ENCODE data around the gene FSTL4.

FSTL4 gene

GRCh38 chr5:133483406-133484090 is 128.8 kb downstream of the FSTL4 start:
- Histone ChIP-seq H3K4me1 (ENCODE audit: control insufficient read depth, insufficient read depth, low read length) (no peaks in the 10 kb centered on the region), H3K4me3 (ENCODE audit: low read length) (no peak overlapping the region), H3K27me3 (ENCODE audit: control insufficient read depth, insufficient read depth, low read length) (no peaks in the 10 kb centered on the region), H3K36me3 (ENCODE audit: control insufficient read depth, insufficient read depth, low read length) (no peaks in the 10 kb centered on the region), H3K27ac (ENCODE audit: low read length) (no peak overlapping the region), H3K9me3 (ENCODE audit: control insufficient read depth, insufficient read depth, low read length) (no peaks in the 10 kb centered on the region)
- DNase-seq (ENCODE audit: low read depth, low spot score), result no peak
- WGBS (ENCODE audit: insufficient coverage, insufficient read length), result no CpG with 5 or more reads among the region's 5 CpGs

DNA sequence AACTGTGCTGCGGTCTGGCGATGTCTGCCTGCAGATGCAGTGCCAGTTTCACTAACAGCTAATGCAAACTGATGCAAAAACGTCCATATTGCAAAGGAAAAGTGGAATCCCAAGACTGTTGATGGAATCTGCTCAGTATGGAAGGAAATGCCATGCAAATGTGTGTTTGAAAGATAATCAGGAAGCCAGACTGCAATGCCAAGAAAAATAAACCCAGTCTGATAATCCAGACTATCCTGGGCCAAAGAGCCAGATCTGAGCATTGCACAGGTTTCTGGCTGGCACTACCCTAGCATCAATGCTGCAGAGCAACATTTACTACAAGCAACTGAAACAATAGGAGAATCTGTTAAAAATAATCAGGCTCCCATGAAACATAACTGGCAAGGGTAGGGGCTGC is 130.3 kb downstream of the FSTL4 start:
- no CpG with 5 or more reads among the region's 3 CpGs for WGBS (ENCODE audit: insufficient coverage, insufficient read length)
- no peak for DNase-seq (ENCODE audit: low read depth, low spot score)
- Histone ChIP-seq H3K27me3 (ENCODE audit: control insufficient read depth, insufficient read depth, low read length) (no peaks in the 10 kb centered on the region), H3K4me1 (ENCODE audit: control insufficient read depth, insufficient read depth, low read length) (no peaks in the 10 kb centered on the region), H3K36me3 (ENCODE audit: control insufficient read depth, insufficient read depth, low read length) (no peaks in the 10 kb centered on the region), H3K4me3 (ENCODE audit: low read length) (no peak overlapping the region), H3K9me3 (ENCODE audit: control insufficient read depth, insufficient read depth, low read length) (no peaks in the 10 kb centered on the region), H3K27ac (ENCODE audit: low read length) (no peak overlapping the region)

GRCh38 chr5:133480866-133481265 is 131.5 kb downstream of the FSTL4 start:
- H3K27me3 ChIP-seq (ENCODE audit: control insufficient read depth, insufficient read depth, low read length), result no peaks in the 10 kb centered on the region
- H3K36me3 ChIP-seq (ENCODE audit: control insufficient read depth, insufficient read depth, low read length), result no peaks in the 10 kb centered on the region
- WGBS (ENCODE audit: insufficient coverage, insufficient read length), result no CpG with 5 or more reads among the region's 10 CpGs
- H3K27ac ChIP-seq (ENCODE audit: low read length), result no peak overlapping the region
- H3K4me3 ChIP-seq (ENCODE audit: low read length), result no peak overlapping the region
- DNase-seq (ENCODE audit: low read depth, low spot score), result no peak
- no peaks in the 10 kb centered on the region for H3K4me1 ChIP-seq (ENCODE audit: control insufficient read depth, insufficient read depth, low read length)
- no peaks in the 10 kb centered on the region for H3K9me3 ChIP-seq (ENCODE audit: control insufficient read depth, insufficient read depth, low read length)

DNA sequence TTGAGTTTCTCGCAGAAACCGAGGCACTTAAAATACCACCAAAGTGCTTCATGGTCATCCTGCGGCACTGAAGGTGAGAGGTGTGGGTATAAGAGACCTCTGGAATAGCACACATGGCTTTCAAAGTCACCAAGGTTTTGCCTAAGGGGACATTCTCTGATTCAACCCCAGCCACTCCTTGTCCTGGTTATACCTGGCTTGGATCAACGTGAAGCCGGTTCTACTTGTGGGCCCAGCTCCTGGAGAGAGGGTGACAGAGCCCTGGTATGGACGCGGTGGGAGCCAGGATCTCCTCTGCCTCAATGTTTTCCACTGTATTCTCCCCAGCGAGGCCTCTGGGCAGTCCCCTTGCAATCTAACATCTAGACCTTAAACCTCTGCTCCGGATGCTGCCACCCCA is 132.0 kb downstream of the FSTL4 start:
- no peaks in the 10 kb centered on the region for H3K36me3 ChIP-seq (ENCODE audit: control insufficient read depth, insufficient read depth, low read length)
- DNase-seq (ENCODE audit: low read depth, low spot score), result no peak
- H3K27me3 ChIP-seq (ENCODE audit: control insufficient read depth, insufficient read depth, low read length), result no peaks in the 10 kb centered on the region
- WGBS (ENCODE audit: insufficient coverage, insufficient read length), result no CpG with 5 or more reads among the region's 9 CpGs
- H3K27ac ChIP-seq (ENCODE audit: low read length), result no peak overlapping the region
- no peaks in the 10 kb centered on the region for H3K9me3 ChIP-seq (ENCODE audit: control insufficient read depth, insufficient read depth, low read length)
- no peak overlapping the region for H3K4me3 ChIP-seq (ENCODE audit: low read length)
- no peaks in the 10 kb centered on the region for H3K4me1 ChIP-seq (ENCODE audit: control insufficient read depth, insufficient read depth, low read length)

DNA sequence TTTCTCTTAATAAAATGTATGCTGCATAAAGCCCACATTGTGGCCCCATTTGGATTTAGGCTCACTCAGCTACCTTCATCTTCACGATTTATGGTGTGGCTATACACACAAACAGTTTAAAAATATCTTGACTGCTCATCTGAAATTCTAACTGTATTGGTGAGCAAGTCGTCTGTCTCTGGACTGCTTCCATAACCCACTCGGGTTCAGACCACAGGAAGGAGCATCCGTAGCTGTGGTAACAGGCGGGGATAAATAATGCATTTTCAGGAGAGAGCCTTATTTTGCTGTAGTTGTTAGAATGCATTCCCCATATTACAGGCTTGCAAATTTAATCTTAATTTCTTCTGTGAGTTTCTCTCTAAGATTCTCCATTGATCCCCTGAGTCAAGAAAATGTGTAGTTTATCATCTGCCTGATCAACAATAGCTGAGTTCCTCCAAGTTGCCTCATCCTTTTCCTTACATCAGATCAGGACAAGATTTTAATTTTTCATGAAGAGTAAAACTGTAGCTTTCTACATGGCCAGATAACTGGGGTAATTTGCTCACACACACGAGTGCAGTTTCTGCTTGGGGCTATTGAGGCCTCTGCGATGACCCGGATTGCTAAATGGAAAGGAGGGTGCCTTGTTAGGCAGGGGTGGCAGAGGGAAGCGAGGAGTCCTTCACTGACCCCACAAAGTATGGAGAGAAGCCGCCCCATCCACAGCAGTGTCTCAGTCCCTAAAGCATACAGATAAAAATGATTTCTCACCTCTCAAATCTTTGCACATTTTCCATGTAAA is 133.9 kb downstream of the FSTL4 start:
- H3K9me3 ChIP-seq (ENCODE audit: control insufficient read depth, insufficient read depth, low read length), result no peaks in the 10 kb centered on the region
- WGBS (ENCODE audit: insufficient coverage, insufficient read length), result no CpG with 5 or more reads among the region's 10 CpGs
- no peak overlapping the region for H3K4me3 ChIP-seq (ENCODE audit: low read length)
- H3K36me3 ChIP-seq (ENCODE audit: control insufficient read depth, insufficient read depth, low read length), result no peaks in the 10 kb centered on the region
- no peaks in the 10 kb centered on the region for H3K4me1 ChIP-seq (ENCODE audit: control insufficient read depth, insufficient read depth, low read length)
- H3K27me3 ChIP-seq (ENCODE audit: control insufficient read depth, insufficient read depth, low read length), result no peaks in the 10 kb centered on the region
- DNase-seq (ENCODE audit: low read depth, low spot score), result no peak
- no peak overlapping the region for H3K27ac ChIP-seq (ENCODE audit: low read length)

- Histone ChIP-seq H3K27ac (ENCODE audit: low read length) (no peak overlapping the region), H3K36me3 (ENCODE audit: control insufficient read depth, insufficient read depth, low read length) (no peaks in the 10 kb centered on the region), H3K27me3 (ENCODE audit: control insufficient read depth, insufficient read depth, low read length) (no peaks in the 10 kb centered on the region), H3K4me1 (ENCODE audit: control insufficient read depth, insufficient read depth, low read length) (no peaks in the 10 kb centered on the region), H3K4me3 (ENCODE audit: low read length) (no peak overlapping the region), H3K9me3 (ENCODE audit: control insufficient read depth, insufficient read depth, low read length) (no peaks in the 10 kb centered on the region)
- no peak for DNase-seq (ENCODE audit: low read depth, low spot score)
- WGBS (ENCODE audit: insufficient coverage, insufficient read length), result no CpG with 5 or more reads among the region's 7 CpGs
Measured at GRCh38 chr5:133475986-133476385, 136.4 kb downstream of the FSTL4 start.

GRCh38 chr5:133474851-133475590 is 137.3 kb downstream of the FSTL4 start:
- H3K9me3 ChIP-seq (ENCODE audit: control insufficient read depth, insufficient read depth, low read length), result no peaks in the 10 kb centered on the region
- no peak overlapping the region for H3K27ac ChIP-seq (ENCODE audit: low read length)
- no peaks in the 10 kb centered on the region for H3K36me3 ChIP-seq (ENCODE audit: control insufficient read depth, insufficient read depth, low read length)
- H3K4me1 ChIP-seq (ENCODE audit: control insufficient read depth, insufficient read depth, low read length), result no peaks in the 10 kb centered on the region
- H3K4me3 ChIP-seq (ENCODE audit: low read length), result no peak overlapping the region
- H3K27me3 ChIP-seq (ENCODE audit: control insufficient read depth, insufficient read depth, low read length), result no peaks in the 10 kb centered on the region
- WGBS (ENCODE audit: insufficient coverage, insufficient read length), result no CpG with 5 or more reads among the region's 20 CpGs
- DNase-seq (ENCODE audit: low read depth, low spot score), result no peak

- Histone ChIP-seq H3K27ac (ENCODE audit: low read length) (no peak overlapping the region), H3K27me3 (ENCODE audit: control insufficient read depth, insufficient read depth, low read length) (no peaks in the 10 kb centered on the region), H3K9me3 (ENCODE audit: control insufficient read depth, insufficient read depth, low read length) (no peaks in the 10 kb centered on the region), H3K36me3 (ENCODE audit: control insufficient read depth, insufficient read depth, low read length) (no peaks in the 10 kb centered on the region), H3K4me1 (ENCODE audit: control insufficient read depth, insufficient read depth, low read length) (peaks cover 1% of the 10 kb centered on the region; the same call in 1 of the 2 replicates), H3K4me3 (ENCODE audit: low read length) (no peak overlapping the region)
- no CpG with 5 or more reads among the region's 8 CpGs for WGBS (ENCODE audit: insufficient coverage, insufficient read length)
- no peak for DNase-seq (ENCODE audit: low read depth, low spot score)
Measured at GRCh38 chr5:133473291-133473690, 139.1 kb downstream of the FSTL4 start.

DNA sequence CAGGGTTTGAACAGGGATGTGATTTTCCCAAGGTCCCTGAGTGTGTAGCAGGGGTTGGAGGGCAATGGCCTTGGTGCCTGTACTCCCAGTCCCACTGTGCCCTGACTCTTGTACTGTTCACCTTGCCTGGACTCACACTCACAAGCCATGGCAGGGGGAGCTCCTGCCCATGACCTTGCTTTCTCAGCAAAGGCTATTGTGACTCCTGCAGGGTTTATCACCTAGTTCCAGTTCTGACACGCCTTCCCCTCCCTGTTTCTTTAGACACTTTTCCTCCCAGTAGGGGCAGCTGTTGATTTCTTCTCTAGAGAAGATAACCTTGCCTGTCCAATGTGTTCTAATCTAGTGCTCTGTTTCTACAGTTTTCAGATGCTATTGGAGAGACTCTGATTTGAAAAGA is 139.5 kb downstream of the FSTL4 start:
- Histone ChIP-seq H3K9me3 (ENCODE audit: control insufficient read depth, insufficient read depth, low read length) (no peaks in the 10 kb centered on the region), H3K36me3 (ENCODE audit: control insufficient read depth, insufficient read depth, low read length) (no peaks in the 10 kb centered on the region), H3K4me3 (ENCODE audit: low read length) (no peak overlapping the region), H3K27ac (ENCODE audit: low read length) (no peak overlapping the region), H3K4me1 (ENCODE audit: control insufficient read depth, insufficient read depth, low read length) (peaks cover 3% of the 10 kb centered on the region; the same call in 1 of the 2 replicates), H3K27me3 (ENCODE audit: control insufficient read depth, insufficient read depth, low read length) (no peaks in the 10 kb centered on the region)
- no peak for DNase-seq (ENCODE audit: low read depth, low spot score)
- no CpG with 5 or more reads among the region's 1 CpG for WGBS (ENCODE audit: insufficient coverage, insufficient read length)

DNA sequence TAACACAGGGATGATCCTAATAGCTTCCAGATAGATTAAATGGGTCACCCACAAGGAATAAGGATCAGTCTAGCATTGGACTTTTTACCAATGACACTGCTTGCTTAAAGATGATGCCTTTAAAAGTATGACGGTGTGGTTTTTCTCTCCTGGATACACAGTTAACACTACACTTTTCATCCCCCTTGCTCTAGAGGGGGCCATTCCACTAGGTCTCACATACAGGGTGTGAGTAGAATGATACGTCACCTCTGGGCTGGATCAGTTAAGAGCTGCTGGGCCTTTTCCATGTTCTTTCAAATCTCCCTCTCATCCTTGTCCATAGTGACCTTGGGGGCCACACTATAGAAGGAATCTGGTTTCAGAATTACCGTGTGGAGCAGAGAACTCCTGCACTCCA is 140.6 kb downstream of the FSTL4 start:
- Histone ChIP-seq H3K9me3 (ENCODE audit: control insufficient read depth, insufficient read depth, low read length) (no peaks in the 10 kb centered on the region), H3K27ac (ENCODE audit: low read length) (no peak overlapping the region), H3K36me3 (ENCODE audit: control insufficient read depth, insufficient read depth, low read length) (no peaks in the 10 kb centered on the region), H3K4me1 (ENCODE audit: control insufficient read depth, insufficient read depth, low read length) (peaks cover 3% of the 10 kb centered on the region; the same call in 1 of the 2 replicates), H3K4me3 (ENCODE audit: low read length) (no peak overlapping the region), H3K27me3 (ENCODE audit: control insufficient read depth, insufficient read depth, low read length) (no peaks in the 10 kb centered on the region)
- DNase-seq (ENCODE audit: low read depth, low spot score), result no peak
- no CpG with 5 or more reads among the region's 3 CpGs for WGBS (ENCODE audit: insufficient coverage, insufficient read length)
